ENCODE measurements around the gene APMAP.

Gene APMAP

DNA sequence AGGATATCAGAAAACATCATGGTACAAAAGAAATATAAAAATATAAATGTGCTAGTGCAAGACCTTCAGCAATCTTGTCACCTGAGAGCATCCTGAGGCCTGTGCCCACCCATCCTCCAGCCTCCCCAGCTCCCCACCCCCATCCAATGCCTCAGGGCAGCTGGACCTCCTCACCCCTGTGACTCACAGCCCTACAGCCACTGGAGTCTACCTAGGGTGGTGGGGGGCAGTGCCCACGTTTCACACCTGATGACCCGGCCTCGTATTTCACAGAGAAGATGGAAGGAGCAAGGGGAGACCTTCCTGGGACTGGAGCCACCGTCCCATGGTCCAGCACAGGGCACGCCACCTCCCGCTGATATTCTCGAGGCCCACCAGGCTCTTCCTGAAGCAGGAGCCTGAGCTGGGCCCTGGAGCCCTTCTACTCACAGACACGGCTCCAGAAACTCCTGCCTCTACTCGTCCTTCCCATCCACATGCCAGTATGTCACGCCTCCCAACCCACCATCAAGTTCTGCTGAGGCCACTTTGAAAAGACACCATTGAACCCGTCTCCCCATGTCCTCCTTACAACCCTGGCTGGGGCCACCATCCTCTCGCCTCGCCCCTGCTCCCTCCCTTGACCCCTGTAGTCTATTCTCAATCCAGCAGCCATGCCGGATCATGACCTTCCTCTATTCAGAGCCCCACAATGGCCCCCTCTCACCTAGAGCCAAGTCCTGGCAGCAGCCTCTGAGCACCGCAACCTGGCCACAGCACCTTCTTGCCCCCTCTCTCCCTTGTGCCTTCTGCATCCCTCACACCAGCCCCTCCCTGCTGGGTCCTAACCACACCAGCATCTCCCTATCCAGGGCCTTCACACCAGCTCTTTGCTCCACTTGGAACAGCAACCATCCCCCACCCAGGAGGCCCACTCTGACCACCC, 13.3 kb downstream of the APMAP start:
- no peak for TF ChIP-seq ZFX (IDR thresholded peaks at IDR 0.05; ENCODE audit: borderline replicate concordance)
- TF ChIP-seq, protein P1, sequence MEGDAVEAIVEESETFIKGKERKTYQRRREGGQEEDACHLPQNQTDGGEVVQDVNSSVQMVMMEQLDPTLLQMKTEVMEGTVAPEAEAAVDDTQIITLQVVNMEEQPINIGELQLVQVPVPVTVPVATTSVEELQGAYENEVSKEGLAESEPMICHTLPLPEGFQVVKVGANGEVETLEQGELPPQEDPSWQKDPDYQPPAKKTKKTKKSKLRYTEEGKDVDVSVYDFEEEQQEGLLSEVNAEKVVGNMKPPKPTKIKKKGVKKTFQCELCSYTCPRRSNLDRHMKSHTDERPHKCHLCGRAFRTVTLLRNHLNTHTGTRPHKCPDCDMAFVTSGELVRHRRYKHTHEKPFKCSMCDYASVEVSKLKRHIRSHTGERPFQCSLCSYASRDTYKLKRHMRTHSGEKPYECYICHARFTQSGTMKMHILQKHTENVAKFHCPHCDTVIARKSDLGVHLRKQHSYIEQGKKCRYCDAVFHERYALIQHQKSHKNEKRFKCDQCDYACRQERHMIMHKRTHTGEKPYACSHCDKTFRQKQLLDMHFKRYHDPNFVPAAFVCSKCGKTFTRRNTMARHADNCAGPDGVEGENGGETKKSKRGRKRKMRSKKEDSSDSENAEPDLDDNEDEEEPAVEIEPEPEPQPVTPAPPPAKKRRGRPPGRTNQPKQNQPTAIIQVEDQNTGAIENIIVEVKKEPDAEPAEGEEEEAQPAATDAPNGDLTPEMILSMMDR (IDR thresholded peaks at IDR 0.05): no peak
- H3K27ac ChIP-seq: no peak overlapping the region

DNA sequence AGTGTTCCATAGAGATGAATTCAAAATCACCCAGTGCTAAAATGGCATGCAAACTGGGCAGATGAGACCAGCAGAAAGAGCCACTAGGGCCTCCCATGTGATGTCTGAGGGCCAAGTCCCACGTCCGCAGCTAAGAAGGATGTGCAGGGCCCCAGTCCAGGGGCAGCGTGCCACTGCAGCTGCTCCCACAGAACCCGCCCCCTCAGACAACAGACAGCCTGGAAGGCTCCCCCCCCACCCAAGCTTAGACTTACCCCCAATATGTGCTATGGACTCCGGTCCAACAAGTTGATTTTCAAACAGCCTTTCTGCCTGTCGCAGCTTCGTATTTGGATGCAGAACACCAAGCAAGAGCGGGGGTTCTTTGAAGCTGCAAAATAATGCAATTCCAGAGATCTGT, 14.0 kb downstream of the APMAP start:
- TF ChIP-seq, protein P1 (IDR thresholded peaks at IDR 0.05): no peak
- TF ChIP-seq ZFX (IDR thresholded peaks at IDR 0.05; ENCODE audit: borderline replicate concordance): no peak
- H3K27ac ChIP-seq: no peak overlapping the region

DNA sequence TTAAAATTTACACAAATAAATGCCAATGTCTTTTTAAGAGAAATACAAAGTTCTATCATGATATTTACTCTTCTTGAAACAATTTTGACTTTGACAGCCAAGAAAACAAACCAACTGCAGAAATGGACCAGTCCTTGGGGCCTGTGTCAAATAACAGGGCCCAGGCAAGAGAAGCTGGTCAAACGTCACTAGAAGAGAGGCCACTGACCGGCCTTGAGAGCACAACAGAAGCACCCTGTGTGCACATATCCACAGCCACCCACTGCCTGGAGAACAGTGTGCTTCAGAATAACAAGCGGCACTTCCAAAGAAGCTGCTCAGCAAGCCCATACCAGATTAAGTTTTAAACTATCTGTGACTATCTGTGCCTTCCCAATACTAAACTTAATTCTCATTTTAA, 14.8 kb downstream of the APMAP start:
- TF ChIP-seq ZFX (IDR thresholded peaks at IDR 0.05; ENCODE audit: borderline replicate concordance): no peak
- TF ChIP-seq, protein P1 (IDR thresholded peaks at IDR 0.05): no peak
- H3K27ac ChIP-seq: no peak overlapping the region

DNA sequence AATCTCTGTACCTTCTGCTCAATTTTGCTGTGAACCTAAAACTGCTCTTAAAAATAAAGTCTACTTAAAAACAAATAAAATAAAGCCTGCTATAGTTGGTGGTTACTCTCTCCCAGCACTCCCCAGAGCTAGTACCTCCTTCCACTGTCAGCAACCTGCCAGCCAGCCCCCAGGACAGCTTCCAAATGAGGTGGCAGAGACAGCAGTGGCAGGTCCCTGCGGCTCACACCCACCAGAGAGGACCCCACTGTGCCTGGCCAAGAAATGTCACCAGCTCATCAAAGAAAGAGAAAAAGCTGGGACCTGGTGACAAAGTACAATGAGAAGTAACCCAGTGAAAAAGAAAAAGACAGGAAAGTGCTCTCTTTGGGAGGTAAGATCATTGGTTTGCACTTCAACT, 15.2 kb downstream of the APMAP start:
- no peak overlapping the region for H3K27ac ChIP-seq
- TF ChIP-seq, protein P1 (IDR thresholded peaks at IDR 0.05): no peak
- TF ChIP-seq ZFX (IDR thresholded peaks at IDR 0.05; ENCODE audit: borderline replicate concordance): no peak

DNA sequence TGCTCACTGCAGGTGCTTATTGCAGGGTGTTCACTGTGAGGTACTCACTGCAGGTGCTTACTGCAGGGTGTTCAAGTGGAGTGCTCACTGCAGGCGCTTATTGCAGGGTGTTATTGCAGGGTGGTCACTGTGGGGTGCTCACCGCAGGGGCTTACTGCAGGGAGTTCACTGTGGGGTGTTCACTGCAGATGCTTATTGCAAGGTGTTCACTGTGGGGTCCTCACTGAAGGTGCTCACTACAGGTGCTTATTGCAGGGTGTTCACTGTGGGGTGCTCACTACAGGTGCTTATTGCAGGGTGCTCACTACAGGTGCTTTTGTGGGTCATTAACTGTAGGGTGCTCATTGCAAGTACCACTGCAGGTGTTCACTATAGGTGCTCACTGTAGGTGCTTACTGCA, 20.2 kb downstream of the APMAP start:
- TF ChIP-seq ZFX (IDR thresholded peaks at IDR 0.05; ENCODE audit: borderline replicate concordance): no peak
- TF ChIP-seq, protein P1 (IDR thresholded peaks at IDR 0.05): no peak
- H3K27ac ChIP-seq: no peak overlapping the region

DNA sequence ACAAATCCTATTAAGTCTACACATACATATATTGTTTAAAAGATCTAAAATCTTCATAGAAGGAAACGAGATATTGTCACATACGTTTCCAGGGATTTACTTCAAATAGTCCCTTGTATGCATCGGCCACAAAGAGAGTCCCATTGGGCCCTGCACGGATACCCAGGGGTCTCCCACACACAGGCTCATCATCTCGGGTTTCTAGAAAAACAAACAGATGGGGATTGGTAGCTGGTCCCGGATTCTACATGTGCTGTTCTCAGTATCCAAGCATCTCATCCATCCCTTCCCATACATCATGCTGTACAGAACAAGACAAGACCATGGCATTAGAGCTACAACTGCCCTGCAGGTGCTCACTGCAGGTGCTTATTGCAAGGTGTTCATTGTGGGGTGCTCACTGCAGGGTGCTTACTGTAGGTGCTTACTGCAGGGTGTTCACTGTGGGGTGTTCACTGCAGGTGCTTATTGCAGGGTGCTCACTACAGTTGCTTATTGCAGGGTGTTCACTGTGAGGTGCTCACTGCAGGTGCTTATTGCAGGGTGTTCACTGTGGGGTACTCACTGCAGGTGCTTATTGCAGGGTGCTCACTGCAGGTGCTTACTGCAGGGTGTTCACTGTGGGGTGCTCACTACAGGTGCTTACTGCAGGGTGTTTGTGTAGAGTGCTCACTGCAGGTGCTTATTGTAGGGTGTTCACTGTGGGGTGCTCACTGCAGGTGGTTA, 21.0 kb downstream of the APMAP start:
- no peak overlapping the region for H3K27ac ChIP-seq
- no peak for TF ChIP-seq ZFX (IDR thresholded peaks at IDR 0.05; ENCODE audit: borderline replicate concordance)
- TF ChIP-seq, protein P1 (IDR thresholded peaks at IDR 0.05): no peak

DNA sequence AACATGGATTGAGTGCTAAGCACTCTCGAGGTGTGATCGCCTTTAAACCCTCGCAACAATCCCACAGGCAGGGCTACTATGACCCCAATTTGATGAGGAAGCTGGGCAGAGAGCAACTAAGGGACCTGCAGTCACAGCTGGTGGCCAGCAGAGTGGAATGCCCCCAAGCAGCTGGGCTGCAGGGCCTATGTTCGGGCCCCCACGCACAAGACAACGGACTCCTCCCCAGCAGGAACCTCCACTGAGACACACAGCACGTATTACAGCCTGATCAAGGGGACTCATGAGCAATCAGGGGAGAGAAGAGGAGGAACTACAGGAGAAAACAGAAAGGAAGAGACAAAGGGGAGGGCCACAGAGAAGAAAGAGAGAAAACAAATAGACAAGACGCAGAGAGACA, 21.8 kb downstream of the APMAP start:
- H3K27ac ChIP-seq: no peak overlapping the region
- no peak for TF ChIP-seq ZFX (IDR thresholded peaks at IDR 0.05; ENCODE audit: borderline replicate concordance)
- TF ChIP-seq, protein P1 (IDR thresholded peaks at IDR 0.05): no peak

Data from 22Rv1 (cell line).